GM12878 (cell line): ENCODE data around the gene NDNF. TPM values are rescaled to one million over a fixed set of nuclear protein-coding genes. Genes with fewer than 3 reads are reported as not detected.

Experiments used
- ATAC-seq: fragments of 200-7000 bp; cut with Tn5 transposase; 3 replicates; pipeline ENCODE4 v1.9.1; 2020; ENCODE audit warnings: mild to moderate bottlenecking, moderate library complexity
- BruUV-seq: library from RNA; stranded (reverse); fragments of 400-500 nt; replicated peaks from 2 replicates; lab custom pipeline; 2021; lab: Mats Ljungman, UMichigan
- CTCF ChIA-PET: fragments of 300-600 bp; sonication (Branson Sonifier 250); formaldehyde crosslinking; extraction: SDS; loops from one replicate; lab custom pipeline; 2021; ENCODE audit warnings: inconsistent platforms; lab: Yijun Ruan, JAX
- POLR2A ChIA-PET: fragments of 350-600 bp; formaldehyde crosslinking; extraction: SDS; loops from one replicate; lab custom pipeline; 2021; ENCODE audit warnings: inconsistent platforms; lab: Charles Lee
- RAD21 ChIA-PET: fragments of 300-600 bp; sonication (Branson Sonifier 250); formaldehyde crosslinking; loops from one replicate; lab custom pipeline; 2023; ENCODE audit warnings: antibody characterized with exemption; ENCODE audit not compliant: unreplicated experiment; lab: Charles Lee
- SMC1A ChIA-PET: fragments of 300-600 bp; sonication (Branson Sonifier 250); formaldehyde crosslinking; loops from one replicate; lab custom pipeline; 2023; ENCODE audit not compliant: unreplicated experiment, uncharacterized antibody; lab: Charles Lee
- DNase-seq: peaks from one replicate; pipeline ENCODE4 v3.0.0-alpha.2; 2011; ENCODE audit warnings: low read depth, low spot score
- FAIRE-seq: peaks from 3 replicates; lab custom pipeline; 2011; peaks lifted over from hg19 to GRCh38; lab: Jason Lieb, UNC
- H2AFZ ChIP-seq: 2 replicates; pipeline ENCODE4 v1.6.0; 2011; ENCODE audit warnings: low read depth, low read length, control low read depth; ENCODE audit not compliant: control insufficient read depth
- H3K27ac ChIP-seq: 2 replicates; pipeline ENCODE4 v1.5.1; 2011; ENCODE audit warnings: control low read depth; ENCODE audit not compliant: control insufficient read depth, insufficient read depth
- H3K27me3 ChIP-seq, 2 experiments: replicated peaks in 1 of 2; 2 replicates each; pipeline versions ENCODE4 v1.6.0 to v1.6.1; 2011; ENCODE audit warnings: low read length in 1 of 2; ENCODE audit not compliant: control insufficient read depth in 2 of 2, insufficient read depth in 2 of 2
- H3K36me3 ChIP-seq, 2 experiments: 2 replicates each; pipeline ENCODE4 v1.5.1; 2011; ENCODE audit warnings: low read length in 1 of 2; ENCODE audit not compliant: control insufficient read depth in 2 of 2, insufficient read depth in 2 of 2
- H3K4me1 ChIP-seq: 2 replicates; pipeline ENCODE4 v1.6.1; 2011; ENCODE audit warnings: mild to moderate bottlenecking, low read length, moderate library complexity, mixed read lengths; ENCODE audit not compliant: control insufficient read depth, insufficient read depth
- H3K4me2 ChIP-seq: 2 replicates; pipeline ENCODE4 v1.6.0; 2011; ENCODE audit warnings: control low read depth; ENCODE audit not compliant: control insufficient read depth, insufficient read depth
- H3K4me3 ChIP-seq: fragments of 200-600 bp; sonication (generic); 2 replicates; pipeline ENCODE4 v1.5.1; 2016
- H3K79me2 ChIP-seq: 2 replicates; pipeline ENCODE4 v1.6.0; 2011; ENCODE audit warnings: low read length; ENCODE audit not compliant: control insufficient read depth, insufficient read depth
- H3K9ac ChIP-seq: 2 replicates; pipeline ENCODE4 v1.8.0; 2011; ENCODE audit warnings: low read length, control low read depth, mixed read lengths; ENCODE audit not compliant: control insufficient read depth, insufficient read depth
- H3K9me3 ChIP-seq: replicated peaks from 3 replicates; pipeline ENCODE4 v1.5.1; 2011; ENCODE audit warnings: mild to moderate bottlenecking, low read length; ENCODE audit not compliant: control insufficient read depth, insufficient read depth
- H4K20me1 ChIP-seq: 2 replicates; pipeline ENCODE4 v1.6.0; 2011; ENCODE audit not compliant: control insufficient read depth, insufficient read depth
- RUNX3 ChIP-seq: IDR thresholded peaks from 2 replicates; pipeline ENCODE4 v1.6.1; 2012; ENCODE audit warnings: low read length, inconsistent platforms
- SKIL ChIP-seq: fragments of 450-650 bp; IDR thresholded peaks from 2 replicates; pipeline ENCODE4 v1.6.1; 2017; ENCODE audit warnings: mild to moderate bottlenecking, low read depth, inconsistent platforms; ENCODE audit not compliant: poor library complexity, severe bottlenecking
- WGBS: methylation state at CpG from one replicate; pipeline ENCODE4 v1.1.6; 2016; ENCODE audit warnings: low lambda C conversion rate; ENCODE audit not compliant: insufficient replicate concordance, insufficient coverage; ENCODE audit errors: missing lambda C conversion rate; 5-methylcytosine and 5-hydroxymethylcytosine counted together
- in situ Hi-C: fragments of 300-500 bp; cut with MboI; formaldehyde crosslinking; loops from 9 replicates; pipeline ENCODE4 v1.14.3; 2018; ENCODE audit warnings: mixed read lengths
- intact Hi-C: fragments of 100-400 bp; cut with micrococcal nuclease; formaldehyde crosslinking; loops from one replicate; pipeline ENCODE4 v1.14.2; 2022; ENCODE audit not compliant: unreplicated experiment
- polyA plus RNA-seq, 11 experiments: library from polyadenylated mRNA; depleted of rRNA in 4 of 11; unstranded in 6 of 11; stranded (reverse) in 5 of 11; fragments of >200 nt; fragmentation: Nextera tagmentation in 4 of 11; fragmentation: Illumina TruSeq in 1 of 11; extraction: Ambion mirVana in 4 of 11; extraction: Trizol in 1 of 11; gene quantifications; 1 replicate in 1 of 11; 2 replicates in 10 of 11; pipeline versions ENCODE4 v1.2.1 to v1.2.3, GENCODE V29; 2011 to 2016; ENCODE audit warnings: inconsistent platforms in 2 of 11, missing spikeins in 2 of 11, low read depth in 1 of 11
- total RNA-seq, 4 experiments: library from RNA; depleted of rRNA in 3 of 4; stranded (reverse); fragments of >200 nt in 3 of 4; fragmentation: Illumina TruSeq in 1 of 4; extraction: Trizol in 1 of 4; gene quantifications; 2 replicates each; pipeline versions ENCODE4 v1.2.1 to v1.2.3, GENCODE V29; 2013 to 2021
- TF ChIP-seq, protein P1 (sequence below): fragments of 450-650 bp; IDR thresholded peaks from 2 replicates; pipeline ENCODE4 v1.6.1; 2017; ENCODE audit warnings: borderline replicate concordance

The NDNF gene
- total and polyA plus RNA-seq, 10 of the 15 experiments (the other 5 are each of a cell fraction or from before 2014, with no cell fraction given) = 0.26 TPM; not detected in 9

DNA sequence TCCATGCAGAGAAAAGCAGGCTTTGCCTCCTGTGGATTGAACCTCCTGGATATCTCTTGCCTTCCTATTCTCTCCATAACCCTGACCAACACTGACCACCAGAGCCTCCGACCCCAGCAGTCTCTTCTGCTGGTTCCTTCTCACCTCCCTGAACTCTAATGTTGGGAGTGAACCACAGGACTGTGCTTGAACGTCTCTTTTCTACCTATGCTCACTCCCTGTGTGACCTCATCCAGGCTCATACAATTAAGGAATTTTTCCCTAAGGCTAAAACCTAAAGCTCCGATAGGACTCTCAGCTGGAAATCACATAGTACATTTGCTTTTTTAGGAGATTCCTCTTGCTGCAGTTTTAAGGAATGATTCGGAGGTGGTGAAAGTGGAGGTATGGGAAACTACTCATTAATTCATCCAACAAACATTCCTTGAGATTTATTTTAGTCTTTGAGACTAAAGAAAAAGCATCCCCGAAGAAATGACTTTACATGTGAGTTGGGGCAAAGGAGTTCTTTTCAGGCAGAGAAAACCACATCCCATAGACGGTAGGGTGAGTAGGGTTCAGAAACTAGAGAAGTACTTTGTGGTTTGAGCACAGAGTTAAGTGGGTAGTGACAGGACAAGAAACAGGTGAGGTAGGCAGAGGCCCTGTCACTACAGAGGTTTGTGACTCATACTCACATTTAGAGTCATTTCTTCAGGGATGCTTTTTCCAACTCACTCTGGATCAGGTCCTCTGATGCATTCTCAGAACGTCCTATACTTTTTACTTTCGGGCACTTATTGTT is 30.8 kb downstream of the NDNF start:
- Histone ChIP-seq H2AFZ (no peak overlapping the region), H3K27ac (no peak overlapping the region), H3K4me3 (no peak overlapping the region), H3K36me3 (no peaks in the 10 kb centered on the region), H3K9ac (no peak overlapping the region), H3K27me3 (peaks cover 3 to 9% of the 10 kb centered on the region in 2 experiments), H3K79me2 (no peaks in the 10 kb centered on the region), H4K20me1 (no peaks in the 10 kb centered on the region), H3K9me3 (no peaks in the 10 kb centered on the region), H3K4me1 (0 out of 2 replicates have a peak, but pooled peaks cover 2% of the 10 kb centered on the region), H3K4me2 (no peak overlapping the region)
- TF ChIP-seq, protein P1, sequence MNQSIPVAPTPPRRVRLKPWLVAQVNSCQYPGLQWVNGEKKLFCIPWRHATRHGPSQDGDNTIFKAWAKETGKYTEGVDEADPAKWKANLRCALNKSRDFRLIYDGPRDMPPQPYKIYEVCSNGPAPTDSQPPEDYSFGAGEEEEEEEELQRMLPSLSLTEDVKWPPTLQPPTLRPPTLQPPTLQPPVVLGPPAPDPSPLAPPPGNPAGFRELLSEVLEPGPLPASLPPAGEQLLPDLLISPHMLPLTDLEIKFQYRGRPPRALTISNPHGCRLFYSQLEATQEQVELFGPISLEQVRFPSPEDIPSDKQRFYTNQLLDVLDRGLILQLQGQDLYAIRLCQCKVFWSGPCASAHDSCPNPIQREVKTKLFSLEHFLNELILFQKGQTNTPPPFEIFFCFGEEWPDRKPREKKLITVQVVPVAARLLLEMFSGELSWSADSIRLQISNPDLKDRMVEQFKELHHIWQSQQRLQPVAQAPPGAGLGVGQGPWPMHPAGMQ = no peak
- TF ChIP-seq RUNX3 (peak; percentile 48), SKIL (no peak)
- FAIRE-seq = no peak
- CTCF ChIA-PET = no interaction called here
- in situ Hi-C loops (no loop called here), intact Hi-C loops (no loop called here)
- RAD21 ChIA-PET = no interaction called here
- POLR2A ChIA-PET = no interaction called here
- peak; percentile 20 for DNase-seq
- peak; percentile 87 for ATAC-seq
- no TSS peak for BruUV-seq
- WGBS = 18% methylated on average over 8 of the region's 8 CpGs
- SMC1A ChIA-PET = no interaction called here
